HG02943 (cell line): ENCODE results near the gene LDB2.

Experiments used
- ATAC-seq: cut with Tn5 transposase; IDR thresholded peaks from one replicate; pipeline ENCODE4 v1.9.1; 2021; ENCODE audit warnings: mild to moderate bottlenecking, low read depth, moderate library complexity; ENCODE audit not compliant: unreplicated experiment

LDB2 gene

DNA sequence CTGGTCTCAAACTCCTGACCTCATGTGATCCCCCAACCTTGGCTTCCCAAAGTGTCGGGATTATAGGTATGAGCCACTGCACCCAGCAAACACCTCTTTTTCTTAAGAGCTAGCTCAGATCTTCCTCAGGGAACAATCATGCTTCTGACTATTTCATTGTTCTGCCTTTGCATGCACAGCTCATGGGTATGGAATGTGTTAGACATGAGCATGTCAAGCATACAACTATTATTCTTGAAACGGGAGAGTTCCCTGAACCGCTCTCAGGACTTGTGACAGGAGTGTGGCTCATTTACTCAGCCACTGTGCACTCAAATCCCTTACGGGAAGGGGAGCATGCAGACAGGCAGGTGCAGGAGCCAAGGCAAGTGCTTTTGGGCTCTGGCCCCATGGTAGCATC is 440.5 kb downstream of the LDB2 start:
- no peak for ATAC-seq
